HepG2 (cell line): ENCODE measurements around the gene TRAPPC12. TPM values are rescaled to one million over a fixed set of nuclear protein-coding genes. Genes with fewer than 3 reads are reported as not detected.

Experiments used
- ATAC-seq: fragments of 200-7000 bp; cut with Tn5 transposase; 3 replicates; pipeline ENCODE4 v1.9.1; 2020; ENCODE audit warnings: mild to moderate bottlenecking, moderate library complexity
- BruUV-seq: library from RNA; stranded (reverse); fragments of 400-500 nt; replicated peaks from 2 replicates; lab custom pipeline; 2021; lab: Mats Ljungman, UMichigan
- CTCF ChIA-PET: fragments of 300-600 bp; formaldehyde crosslinking; extraction: SDS; loops from one replicate; lab custom pipeline; 2021; ENCODE audit warnings: low total read pairs, inconsistent platforms, low intra/inter-chr PET ratio; lab: Yijun Ruan, JAX
- POLR2A ChIA-PET: fragments of 350-600 bp; sonication (Branson Sonifier 250); formaldehyde crosslinking; loops from one replicate; lab custom pipeline; 2020; ENCODE audit warnings: antibody characterized with exemption, inconsistent platforms; lab: Yijun Ruan, JAX
- DNase-seq: peaks from one replicate; pipeline ENCODE4 v3.0.0-alpha.2; 2015; ENCODE audit warnings: low spot score
- FAIRE-seq: peaks from 3 replicates; lab custom pipeline; 2011; peaks lifted over from hg19 to GRCh38; lab: Jason Lieb, UNC
- H2AFZ ChIP-seq: one replicate; pipeline ENCODE4 v1.6.1; 2011; ENCODE audit warnings: low read length, inconsistent platforms
- H3K27ac ChIP-seq: fragments of 300-600 bp; 3 replicates; pipeline ENCODE4 v1.8.0; 2011; ENCODE audit warnings: mixed run types, mild to moderate bottlenecking, mixed read lengths, low read length, inconsistent platforms; ENCODE audit not compliant: insufficient read depth; ENCODE audit errors: extremely low read length
- H3K27me3 ChIP-seq, 2 experiments: fragments of 200-600 bp in 1 of 2; 2 replicates in 1 of 2; 3 replicates in 1 of 2; pipeline versions ENCODE4 v1.6.0 to v1.8.0; 2011; ENCODE audit warnings: low read length in 2 of 2, mild to moderate bottlenecking in 2 of 2, moderate library complexity in 2 of 2, inconsistent platforms in 1 of 2; ENCODE audit not compliant: insufficient read depth in 2 of 2, control insufficient read depth in 1 of 2
- H3K36me3 ChIP-seq, 2 experiments: fragments of 200-600 bp in 1 of 2; replicated peaks in 1 of 2; 2 replicates in 1 of 2; 3 replicates in 1 of 2; pipeline versions ENCODE4 v1.5.1 to v1.8.0; 2011; ENCODE audit warnings: low read length in 2 of 2, inconsistent platforms in 1 of 2; ENCODE audit not compliant: insufficient read depth in 2 of 2, control insufficient read depth in 1 of 2
- H3K4me1 ChIP-seq: 2 replicates; pipeline ENCODE4 v1.5.1; 2012; ENCODE audit warnings: low read length, inconsistent platforms; ENCODE audit not compliant: insufficient read depth
- H3K4me2 ChIP-seq: 2 replicates; pipeline ENCODE4 v1.6.0; 2011; ENCODE audit warnings: low read depth, low read length, inconsistent platforms
- H3K4me3 ChIP-seq, 3 experiments: fragments of 200-600 bp in 1 of 3; sonication (generic), shearing (Covaris generic) in 1 of 3; replicated peaks in 1 of 3; 2 replicates each; pipeline ENCODE4 v1.5.1; 2011 to 2016; ENCODE audit warnings: low read length in 3 of 3, inconsistent platforms in 2 of 3, low read depth in 2 of 3, mild to moderate bottlenecking in 2 of 3, control low read depth in 1 of 3, mixed read lengths in 1 of 3; ENCODE audit not compliant: insufficient read depth in 1 of 3
- H3K79me2 ChIP-seq: one replicate; pipeline ENCODE4 v1.6.1; 2011; ENCODE audit warnings: low read length, inconsistent platforms; ENCODE audit not compliant: insufficient read depth
- H3K9ac ChIP-seq: 2 replicates; pipeline ENCODE4 v1.6.0; 2011; ENCODE audit warnings: mild to moderate bottlenecking, low read depth, low read length, inconsistent platforms; ENCODE audit not compliant: insufficient read depth
- H3K9me3 ChIP-seq: 2 replicates; pipeline ENCODE4 v1.5.1; 2012; ENCODE audit warnings: mild to moderate bottlenecking, low read length
- H4K20me1 ChIP-seq: 2 replicates; pipeline ENCODE4 v1.6.0; 2011; ENCODE audit warnings: inconsistent platforms, mild to moderate bottlenecking, low read length, moderate library complexity; ENCODE audit not compliant: insufficient read depth
- E2F1 ChIP-seq: sonication (generic); formaldehyde crosslinking; IDR thresholded peaks from 2 replicates; pipeline ENCODE4 v1.5.0; 2020; ENCODE audit warnings: missing genetic modification reagents
- JUND ChIP-seq: sonication (generic); formaldehyde crosslinking; IDR thresholded peaks from 2 replicates; pipeline ENCODE4 v1.8.0; 2022; ENCODE audit warnings: mild to moderate bottlenecking, missing genetic modification reagents
- MYC ChIP-seq: sonication (generic); formaldehyde crosslinking; IDR thresholded peaks from 2 replicates; pipeline ENCODE4 v1.9.0; 2021; ENCODE audit warnings: missing genetic modification reagents, borderline replicate concordance
- RAD21 ChIP-seq: fragments of 450-650 bp; formaldehyde crosslinking; IDR thresholded peaks from 2 replicates; pipeline ENCODE4 v1.5.0; 2020; ENCODE audit warnings: mild to moderate bottlenecking
- RNF2 ChIP-seq: fragments of 450-650 bp; conservative IDR thresholded peaks from 2 replicates; pipeline ENCODE4 v1.6.1; 2016; ENCODE audit warnings: low read depth
- SOX6 ChIP-seq, 2 experiments: fragments of 450-650 bp in 1 of 2; sonication (generic) in 1 of 2; formaldehyde crosslinking in 1 of 2; IDR thresholded peaks; 2 replicates each; pipeline versions ENCODE4 v1.4.0 to v1.6.1; 2017 to 2020; ENCODE audit warnings: antibody characterized with exemption in 1 of 2, mild to moderate bottlenecking in 1 of 2, missing genetic modification reagents in 1 of 2
- SRSF4 ChIP-seq: fragments of 200-400 bp; formaldehyde crosslinking; IDR thresholded peaks from one replicate; pipeline ENCODE4 v1.6.1; 2018; ENCODE audit warnings: mild to moderate bottlenecking, low read depth, low read length, moderate library complexity; ENCODE audit not compliant: poor library complexity, severe bottlenecking
- ZNF17 ChIP-seq: sonication (generic); formaldehyde crosslinking; IDR thresholded peaks from 2 replicates; pipeline ENCODE4 v1.5.0; 2020; ENCODE audit warnings: mild to moderate bottlenecking, missing genetic modification reagents
- ZNF569 ChIP-seq: sonication (generic); formaldehyde crosslinking; IDR thresholded peaks from 2 replicates; pipeline ENCODE4 v1.5.0; 2020; ENCODE audit warnings: mild to moderate bottlenecking, missing genetic modification reagents, moderate library complexity, borderline replicate concordance
- ZNF598 ChIP-seq: sonication (generic); formaldehyde crosslinking; IDR thresholded peaks from 2 replicates; pipeline ENCODE4 v1.5.1; 2020; ENCODE audit warnings: mild to moderate bottlenecking, missing genetic modification reagents, borderline replicate concordance
- ZNF775 ChIP-seq: sonication (generic); formaldehyde crosslinking; IDR thresholded peaks from 2 replicates; pipeline ENCODE4 v1.4.0; 2020; ENCODE audit warnings: missing genetic modification reagents, mild to moderate bottlenecking, moderate library complexity, borderline replicate concordance
- WGBS: methylation state at CpG from one replicate; pipeline ENCODE4 v1.1.6; 2017; ENCODE audit warnings: low lambda C conversion rate; 5-methylcytosine and 5-hydroxymethylcytosine counted together
- in situ Hi-C: cut with HindIII; loops from 2 replicates; pipeline ENCODE4 v1.10.0; 2017; ENCODE audit warnings: low pct_unique_long_range_greater_than_20kb; ENCODE audit not compliant: extremely low pct_ligation_motif_present
- intact Hi-C: fragments of 100-400 bp; cut with micrococcal nuclease; formaldehyde crosslinking; loops from one replicate; pipeline ENCODE4 v1.10.0; 2022; ENCODE audit not compliant: unreplicated experiment
- polyA plus RNA-seq, 8 experiments: library from polyadenylated mRNA; depleted of rRNA in 3 of 8; stranded (reverse) in 7 of 8; unstranded in 1 of 8; fragments of >200 nt; fragmentation: Illumina TruSeq in 4 of 8; extraction: Trizol in 4 of 8; gene quantifications; 2 replicates each; pipeline versions ENCODE4 v1.2.1 to v1.2.3, GENCODE V29; 2011 to 2016; ENCODE audit warnings: low read depth in 4 of 8, missing spikeins in 1 of 8, mixed read lengths in 1 of 8; ENCODE audit not compliant: insufficient read depth in 1 of 8
- total RNA-seq, 5 experiments: library from RNA; depleted of rRNA; stranded (reverse); fragments of >200 nt; fragmentation: Illumina TruSeq; extraction: Trizol; gene quantifications; 2 replicates each; pipeline ENCODE4 v1.2.3, GENCODE V29; 2016; ENCODE audit warnings: low read depth in 1 of 5
- TF ChIP-seq, protein P1 (sequence below): sonication (generic); formaldehyde crosslinking; IDR thresholded peaks from 2 replicates; pipeline ENCODE4 v1.4.0; 2020; ENCODE audit warnings: mild to moderate bottlenecking, low read depth, missing genetic modification reagents

The TRAPPC12 gene
- total and polyA plus RNA-seq, 2 of the 13 experiments (the other 11 are each of a cell fraction or from before 2014, with no cell fraction given): 46.4 to 97.7 TPM

- Histone ChIP-seq H3K79me2 (no peaks in the 10 kb centered on the region), H3K4me3 (no peak overlapping the region), H3K27me3 (no peaks in the 10 kb centered on the region), H2AFZ (no peak overlapping the region), H3K4me1 (no peaks in the 10 kb centered on the region), H3K36me3 (peaks cover 13 to 39% of the 10 kb centered on the region in 2 experiments), H4K20me1 (no peaks in the 10 kb centered on the region), H3K4me2 (no peak overlapping the region), H3K27ac (no peak overlapping the region), H3K9me3 (no peaks in the 10 kb centered on the region), H3K9ac (no peak overlapping the region)
- DNase-seq (no peak), FAIRE-seq (no peak), ATAC-seq (no peak)
- ChIA-PET CTCF (no interaction called here), POLR2A (no interaction called here)
- BruUV-seq: no TSS peak
- 98% methylated on average over 10 of the region's 10 CpGs for WGBS
- in situ Hi-C loops (no loop called here), intact Hi-C loops (no loop called here)
- TF ChIP-seq SOX6 (IDR thresholded peaks at IDR 0.05) (no peak), SOX6 (CRISPR knock-in tag; IDR thresholded peaks at IDR 0.05) (no peak), ZNF569 (no peak), E2F1 (CRISPR knock-in tag) (no peak), SRSF4 (no peak), MYC (no peak), ZNF17 (CRISPR knock-in tag) (no peak), RNF2 (no peak), RAD21 (CRISPR knock-in tag) (no peak), ZNF775 (no peak), JUND (no peak), ZNF598 (CRISPR knock-in tag) (no peak)
- TF ChIP-seq, protein P1, sequence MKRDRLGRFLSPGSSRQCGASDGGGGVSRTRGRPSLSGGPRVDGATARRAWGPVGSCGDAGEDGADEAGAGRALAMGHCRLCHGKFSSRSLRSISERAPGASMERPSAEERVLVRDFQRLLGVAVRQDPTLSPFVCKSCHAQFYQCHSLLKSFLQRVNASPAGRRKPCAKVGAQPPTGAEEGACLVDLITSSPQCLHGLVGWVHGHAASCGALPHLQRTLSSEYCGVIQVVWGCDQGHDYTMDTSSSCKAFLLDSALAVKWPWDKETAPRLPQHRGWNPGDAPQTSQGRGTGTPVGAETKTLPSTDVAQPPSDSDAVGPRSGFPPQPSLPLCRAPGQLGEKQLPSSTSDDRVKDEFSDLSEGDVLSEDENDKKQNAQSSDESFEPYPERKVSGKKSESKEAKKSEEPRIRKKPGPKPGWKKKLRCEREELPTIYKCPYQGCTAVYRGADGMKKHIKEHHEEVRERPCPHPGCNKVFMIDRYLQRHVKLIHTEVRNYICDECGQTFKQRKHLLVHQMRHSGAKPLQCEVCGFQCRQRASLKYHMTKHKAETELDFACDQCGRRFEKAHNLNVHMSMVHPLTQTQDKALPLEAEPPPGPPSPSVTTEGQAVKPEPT (CRISPR knock-in tag): no peak
Observed at GRCh38 chr2:3340144-3340543, 39.4 kb upstream of the TRAPPC12 start.
